ENCODE results near the gene DENR.
"Not testable (repeated sequence)": the region's sequence is repeated elsewhere in the genome, so short reads cannot be mapped to it uniquely, and the experiment has no call there.

The DENR gene

DNA sequence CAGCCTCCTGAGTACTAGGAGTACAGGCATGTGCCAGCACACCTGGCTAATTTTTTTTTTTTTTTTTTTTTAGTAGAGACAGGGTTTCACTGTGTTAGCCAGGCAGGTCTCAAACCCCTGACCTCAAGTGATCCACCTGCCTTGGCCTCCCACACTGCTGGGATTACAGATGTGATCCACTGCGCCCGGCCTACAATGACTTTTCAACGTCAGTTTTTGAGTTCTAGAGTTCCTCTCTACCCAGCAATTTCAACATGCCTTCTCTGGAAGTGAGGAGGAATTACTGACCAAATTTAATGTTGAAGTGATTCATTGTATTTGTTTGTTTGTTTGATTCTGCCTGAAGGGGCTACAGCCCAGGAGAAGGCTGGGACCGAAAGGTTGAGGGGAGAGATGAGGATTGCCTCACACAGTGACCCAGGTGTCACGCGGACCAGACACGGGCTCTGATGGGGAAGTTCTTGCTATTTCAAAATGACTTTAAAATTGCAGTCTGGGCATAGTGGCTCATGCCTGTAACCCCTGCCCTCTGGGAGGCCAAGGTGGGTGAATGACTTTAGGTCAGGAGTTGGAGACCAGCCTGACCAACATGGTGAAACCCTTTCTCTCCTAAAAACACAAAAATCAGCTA, 8.6 kb upstream of the DENR start:
- DNase-seq, result no peak

DNA sequence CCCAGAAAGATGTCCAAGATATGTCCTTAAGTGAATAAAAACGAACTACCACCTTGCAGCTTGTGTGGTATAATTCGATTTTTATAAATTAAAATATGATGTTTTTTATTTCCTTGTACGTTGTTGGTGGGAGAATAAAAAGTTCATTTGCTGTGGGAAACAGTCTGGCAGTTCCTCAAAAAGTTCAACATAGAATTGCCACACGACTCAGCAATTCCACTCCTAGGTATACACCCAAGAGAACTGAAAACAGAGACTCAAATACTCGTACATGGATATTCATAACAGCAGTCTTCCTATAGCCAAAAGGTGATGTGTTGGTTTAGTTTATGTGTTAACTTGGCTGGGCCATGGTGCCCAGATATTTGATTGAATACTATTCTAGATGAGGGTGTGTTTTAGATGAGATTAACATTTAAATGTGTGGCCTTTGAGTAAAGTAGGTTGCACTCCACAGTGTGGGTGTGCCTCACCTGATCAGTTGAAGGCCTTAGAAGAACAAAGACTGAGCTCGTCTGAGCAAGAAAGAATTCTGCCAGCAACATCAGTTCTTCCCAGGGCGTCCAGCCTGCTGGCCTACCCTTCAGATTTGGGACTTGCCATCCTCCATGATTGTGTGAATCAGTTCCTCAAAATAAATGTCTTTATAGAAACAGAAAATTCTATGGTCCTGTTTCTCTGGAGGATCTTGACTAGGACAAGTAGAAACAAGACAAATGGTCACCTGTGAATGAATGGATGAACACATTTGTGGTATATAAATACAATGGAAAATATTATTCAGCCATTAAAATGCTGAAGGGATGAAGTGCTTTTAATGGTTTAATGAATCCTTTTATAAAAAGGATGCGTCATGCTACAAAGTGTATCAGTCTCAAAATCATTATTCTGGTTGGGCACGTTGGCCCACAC, 5.1 kb upstream of the DENR start:
- DNase-seq, result no peak

DNA sequence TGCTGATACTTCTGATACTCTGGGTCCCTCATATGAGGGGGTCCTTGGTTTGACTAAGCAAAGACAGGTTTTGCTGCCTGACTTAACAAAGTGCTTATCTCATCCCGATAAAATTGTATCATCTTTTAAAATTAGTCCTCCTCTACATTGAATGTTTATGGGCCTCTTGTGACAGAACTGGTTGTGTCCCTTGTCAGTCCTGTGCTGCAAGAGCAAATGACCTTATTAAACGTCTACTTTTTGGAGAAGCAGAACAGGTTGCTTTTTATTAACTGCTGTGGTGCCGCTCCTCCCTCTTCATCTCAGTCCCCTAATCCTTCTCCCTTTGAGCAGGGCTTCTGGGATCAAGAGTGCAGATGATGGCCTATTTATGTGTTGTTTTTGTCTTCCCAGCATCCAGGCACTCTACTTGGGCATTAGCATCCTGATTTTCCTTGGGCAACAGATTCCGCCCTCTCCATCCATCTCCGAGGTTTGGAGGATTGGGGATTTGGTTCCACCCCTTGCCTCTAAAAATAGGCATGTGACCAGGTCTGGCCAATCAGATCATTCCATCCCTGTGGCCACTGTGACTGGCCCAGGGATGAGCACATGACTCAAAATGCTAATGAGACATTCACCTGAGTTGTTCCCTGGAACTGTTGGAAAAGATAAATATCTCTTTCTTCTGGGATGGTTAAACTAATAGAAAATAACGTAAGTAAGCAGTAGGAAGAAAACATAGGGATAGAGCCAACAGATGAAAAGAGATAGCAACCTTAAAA, 2.9 kb upstream of the DENR start:
- peak; percentile 23 for DNase-seq

DNA sequence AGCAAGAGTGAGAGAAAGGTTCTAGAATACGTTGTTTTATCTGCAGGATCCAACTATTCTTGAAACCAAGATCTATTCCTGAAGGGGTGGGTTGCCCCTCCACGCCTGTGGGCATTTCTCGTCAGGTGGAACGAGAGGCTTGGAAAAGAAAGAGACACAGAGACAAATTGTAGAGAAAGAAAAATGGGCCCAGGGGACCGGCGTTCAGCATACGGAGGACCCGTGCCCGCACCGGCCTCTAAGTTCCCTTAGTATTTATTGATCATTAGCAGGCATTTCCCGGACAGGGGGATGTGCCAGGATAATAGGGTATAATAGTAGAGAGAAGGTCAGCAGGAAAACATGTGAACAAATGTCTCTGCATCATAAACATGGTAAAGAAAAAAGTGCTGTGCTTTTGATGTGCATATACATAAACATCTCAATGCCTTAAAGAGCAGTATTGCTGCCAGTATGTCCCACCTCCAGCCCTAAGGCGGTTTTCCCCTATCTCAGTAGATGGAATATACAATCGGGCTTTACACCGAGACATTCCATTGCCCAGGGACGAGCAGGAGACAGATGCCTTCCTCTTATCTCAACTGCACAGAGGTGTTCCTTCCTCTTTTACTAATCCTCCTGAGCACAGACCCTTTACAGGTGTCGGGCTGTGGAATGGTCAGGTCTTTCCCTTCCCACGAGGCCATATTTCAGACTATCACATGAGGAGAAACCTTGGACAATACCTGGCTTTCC, 1.7 kb upstream of the DENR start:
- DNase-seq, result not testable (repeated sequence)

GRCh38 chr12:122753319-122753650, 661 bp downstream of the DENR start:
- DNase-seq, result no peak

- no peak for DNase-seq
Measured at GRCh38 chr12:122754790-122755189, 2.2 kb downstream of the DENR start.

- DNase-seq, result no peak
Measured at GRCh38 chr12:122757568-122757967, 4.9 kb downstream of the DENR start.

- DNase-seq, result no peak
Measured at GRCh38 chr12:122785503-122785902, 32.9 kb downstream of the DENR start.

GRCh38 chr12:122788387-122788786, 35.8 kb downstream of the DENR start:
- DNase-seq, result no peak

GRCh38 chr12:122789637-122790036, 37.0 kb downstream of the DENR start:
- DNase-seq, result no peak

DNA sequence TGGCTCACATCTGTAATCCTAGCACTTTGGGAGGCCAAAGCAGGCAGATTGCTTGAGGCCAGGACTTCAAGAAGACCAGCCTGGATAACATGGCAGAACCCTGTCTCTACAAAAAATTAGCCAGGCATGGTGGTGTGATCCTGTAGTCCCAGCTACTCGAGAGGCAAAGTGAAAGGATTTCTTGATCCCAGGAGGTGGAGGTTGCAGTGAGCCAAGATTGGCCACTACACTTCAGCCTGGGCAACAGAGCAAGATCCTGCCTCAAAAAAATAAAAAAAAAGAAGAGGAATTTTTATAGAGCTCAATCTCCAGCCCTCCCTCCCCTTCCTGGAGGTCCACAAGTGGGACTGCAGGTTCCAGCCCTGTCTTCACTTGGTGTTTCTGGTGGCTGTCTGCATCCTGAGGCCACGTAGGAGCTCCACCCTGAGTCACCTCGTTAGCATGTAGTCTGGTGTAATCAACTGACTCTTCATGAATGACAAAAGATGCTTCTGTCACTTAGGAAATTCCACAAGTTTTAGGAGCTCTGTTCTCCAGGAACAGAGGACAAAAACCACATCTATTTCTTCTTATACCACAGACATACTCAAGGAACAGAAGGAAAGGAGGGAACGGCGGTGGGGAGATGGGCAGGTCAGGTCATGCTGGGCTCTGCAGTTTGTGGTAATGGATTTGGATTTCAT, 37.9 kb downstream of the DENR start:
- no peak for DNase-seq

- peak; percentile 42 for DNase-seq
Measured at GRCh38 chr12:122793685-122794106, 41.1 kb downstream of the DENR start.

- no peak for DNase-seq
Measured at GRCh38 chr12:122795807-122796206, 43.2 kb downstream of the DENR start.

DNA sequence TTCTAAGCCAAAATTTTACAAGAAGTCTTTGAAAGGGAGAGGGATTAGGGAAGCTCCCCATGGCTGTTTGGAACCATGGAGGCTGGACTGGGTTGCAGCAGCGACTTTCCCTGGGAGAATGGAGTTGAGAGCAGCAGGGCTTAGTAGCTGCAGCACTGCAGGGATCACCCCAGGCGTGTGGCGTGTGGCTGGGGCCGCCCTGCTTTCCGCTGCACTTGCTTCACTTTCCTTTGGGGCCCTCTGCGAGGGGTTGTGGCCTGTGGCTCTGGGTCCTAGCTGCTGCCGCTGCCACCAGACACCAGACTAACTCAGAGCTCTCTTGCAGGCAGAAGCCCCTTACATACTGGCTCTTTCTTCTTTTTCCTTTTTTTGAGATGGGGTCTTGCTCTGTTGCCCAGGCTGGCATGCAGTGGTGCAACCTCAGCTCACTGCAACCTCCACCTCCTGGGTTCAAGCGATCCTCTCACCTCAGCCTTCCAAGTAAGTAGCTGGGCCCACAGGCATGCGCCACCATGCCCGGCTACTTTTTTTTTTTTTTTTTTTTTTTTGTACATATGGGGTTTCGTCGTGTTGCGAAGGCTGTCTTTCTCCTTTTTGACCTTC, 47.1 kb downstream of the DENR start:
- no peak for DNase-seq

DNA sequence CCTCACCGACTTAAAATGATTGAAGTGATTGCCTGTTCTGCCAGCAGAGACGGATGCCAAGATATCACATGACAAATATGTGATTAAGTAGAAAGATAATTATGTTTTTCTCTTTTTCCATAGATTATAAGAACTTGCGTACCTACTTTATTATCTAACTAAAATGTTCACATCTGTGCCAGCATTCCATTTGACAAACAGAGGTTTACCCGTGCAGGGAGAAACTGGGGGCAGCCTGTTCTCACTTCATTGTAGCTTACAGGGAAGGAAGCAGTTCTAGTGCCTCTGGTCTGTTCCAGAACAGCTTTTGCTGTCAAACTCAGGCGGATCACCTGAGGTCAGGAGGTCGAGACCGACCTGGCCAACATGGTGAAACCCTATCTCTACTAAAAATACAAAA, 51.3 kb downstream of the DENR start:
- no peak for DNase-seq

DNA sequence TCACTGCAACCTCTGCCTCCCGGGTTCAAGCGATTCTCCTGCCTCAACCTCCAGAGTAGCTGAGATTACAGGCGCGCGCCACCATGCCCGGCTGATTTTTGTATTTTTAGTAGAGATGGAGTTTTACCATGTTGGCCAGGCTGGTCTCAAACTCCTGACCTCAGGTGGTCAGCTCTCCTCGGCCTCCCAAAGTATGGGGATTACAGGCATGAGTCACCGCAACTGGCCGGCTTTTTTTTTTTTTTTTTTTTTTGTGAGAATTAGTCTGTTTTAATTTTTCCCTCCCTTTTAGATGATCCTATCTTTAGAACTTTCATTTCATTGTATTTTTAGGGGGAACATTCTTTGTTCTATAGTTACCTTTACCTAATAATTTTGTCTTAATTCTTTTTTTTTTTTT, 52.3 kb downstream of the DENR start:
- not testable (repeated sequence) for DNase-seq

DNA sequence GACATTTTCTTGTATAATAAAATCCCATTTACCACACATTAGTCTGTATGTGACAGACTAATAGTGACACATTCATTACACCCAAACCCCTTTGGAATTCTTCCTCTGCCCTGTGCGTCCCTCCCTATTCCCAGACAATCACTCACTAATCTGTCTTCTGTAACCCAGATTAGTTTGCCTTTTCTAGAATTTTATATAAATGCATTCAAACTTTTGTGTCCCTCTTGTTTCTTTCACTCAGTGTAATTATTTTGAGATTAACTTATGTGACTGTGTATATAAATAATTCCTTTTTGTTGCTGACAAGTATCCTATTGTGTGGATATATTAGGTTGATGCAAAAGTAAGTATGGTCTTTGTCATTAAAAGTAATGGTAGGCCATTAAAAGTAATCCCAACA, 55.0 kb downstream of the DENR start:
- no peak for DNase-seq

DNA sequence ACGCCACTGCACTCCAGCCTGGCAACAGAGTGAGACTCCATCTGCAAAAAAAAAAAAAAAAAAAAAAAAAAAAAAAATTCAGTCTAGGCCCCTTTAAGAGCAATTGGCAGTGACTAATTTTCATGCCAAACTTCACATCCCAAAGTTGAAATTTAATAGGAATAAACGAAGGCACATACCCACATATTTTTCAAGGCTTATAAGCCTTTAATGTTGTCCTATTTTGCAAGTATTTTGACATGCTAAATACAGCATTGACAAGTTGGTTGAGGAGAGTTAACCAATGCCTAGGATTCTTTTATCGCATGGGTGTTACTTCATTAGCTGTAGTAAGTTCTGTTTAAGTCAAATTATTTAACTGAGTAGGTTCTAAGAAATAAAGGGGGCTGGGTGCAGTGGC, 59.2 kb downstream of the DENR start:
- DNase-seq, result no peak

DNA sequence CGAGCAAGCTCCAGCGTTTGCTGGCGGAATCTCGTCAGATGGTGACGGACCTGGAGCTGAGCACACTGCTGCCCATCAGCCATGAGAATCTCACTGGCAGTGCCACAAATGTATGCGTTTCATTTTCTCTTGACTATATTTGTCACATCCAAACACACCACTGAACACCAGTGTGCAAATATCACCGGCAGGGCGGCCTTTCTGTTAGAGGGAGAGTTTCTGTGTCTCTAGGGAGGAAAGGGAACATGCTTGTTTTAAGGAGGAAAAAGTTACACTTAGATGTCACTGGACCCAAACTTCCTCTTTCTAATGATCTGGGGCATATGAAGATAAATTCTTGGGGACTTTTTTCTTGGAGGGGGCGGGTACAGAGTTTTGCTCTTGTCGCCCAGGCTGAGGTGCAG, 60.7 kb downstream of the DENR start:
- no peak for DNase-seq

GRCh38 chr12:122819209-122819785, 66.7 kb downstream of the DENR start:
- DNase-seq, result no peak

GRCh38 chr12:122820138-122820537, 67.5 kb downstream of the DENR start:
- no peak for DNase-seq
